LNCAP (cell line): ENCODE measurements around the gene CACNA2D4.

ENCODE experiments used
- TF ChIP-seq, protein P1 (sequence below): fragments of 450-650 bp; IDR thresholded peaks from 2 replicates; pipeline ENCODE4 v1.5.1; 2017; ENCODE audit warnings: mild to moderate bottlenecking

CACNA2D4 gene

DNA sequence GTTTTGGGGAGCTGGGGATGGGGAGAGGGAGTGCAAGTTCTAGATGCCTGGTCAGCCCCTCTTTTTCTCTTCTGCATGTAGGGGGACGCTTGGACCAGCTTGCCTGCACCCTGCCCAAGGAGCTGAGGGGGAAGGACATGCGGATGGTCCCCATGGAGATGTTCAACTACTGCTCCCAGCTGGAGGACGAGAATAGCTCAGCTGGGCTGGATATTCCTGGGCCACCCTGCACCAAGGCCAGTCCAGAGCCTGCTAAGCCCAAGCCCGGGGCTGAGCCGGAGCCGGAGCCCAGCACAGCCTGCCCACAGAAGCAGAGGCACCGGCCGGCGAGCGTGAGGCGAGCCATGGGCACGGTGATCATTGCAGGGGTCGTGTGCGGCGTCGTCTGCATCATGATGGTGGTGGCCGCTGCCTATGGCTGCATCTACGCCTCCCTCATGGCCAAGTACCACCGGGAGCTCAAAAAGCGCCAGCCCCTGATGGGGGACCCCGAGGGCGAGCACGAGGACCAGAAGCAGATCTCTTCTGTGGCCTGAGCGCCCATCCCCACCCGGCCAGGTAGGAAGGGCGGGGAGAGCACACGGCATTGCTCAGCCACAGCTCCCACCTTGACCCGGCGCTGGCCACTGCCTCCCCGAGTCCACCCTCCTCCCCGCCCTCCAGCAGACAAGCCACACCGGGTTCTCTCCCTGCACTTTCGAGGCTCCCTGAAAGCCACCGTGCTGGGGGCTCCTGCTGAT lies 84.1 kb downstream of the CACNA2D4 start:
- TF ChIP-seq, protein P1, sequence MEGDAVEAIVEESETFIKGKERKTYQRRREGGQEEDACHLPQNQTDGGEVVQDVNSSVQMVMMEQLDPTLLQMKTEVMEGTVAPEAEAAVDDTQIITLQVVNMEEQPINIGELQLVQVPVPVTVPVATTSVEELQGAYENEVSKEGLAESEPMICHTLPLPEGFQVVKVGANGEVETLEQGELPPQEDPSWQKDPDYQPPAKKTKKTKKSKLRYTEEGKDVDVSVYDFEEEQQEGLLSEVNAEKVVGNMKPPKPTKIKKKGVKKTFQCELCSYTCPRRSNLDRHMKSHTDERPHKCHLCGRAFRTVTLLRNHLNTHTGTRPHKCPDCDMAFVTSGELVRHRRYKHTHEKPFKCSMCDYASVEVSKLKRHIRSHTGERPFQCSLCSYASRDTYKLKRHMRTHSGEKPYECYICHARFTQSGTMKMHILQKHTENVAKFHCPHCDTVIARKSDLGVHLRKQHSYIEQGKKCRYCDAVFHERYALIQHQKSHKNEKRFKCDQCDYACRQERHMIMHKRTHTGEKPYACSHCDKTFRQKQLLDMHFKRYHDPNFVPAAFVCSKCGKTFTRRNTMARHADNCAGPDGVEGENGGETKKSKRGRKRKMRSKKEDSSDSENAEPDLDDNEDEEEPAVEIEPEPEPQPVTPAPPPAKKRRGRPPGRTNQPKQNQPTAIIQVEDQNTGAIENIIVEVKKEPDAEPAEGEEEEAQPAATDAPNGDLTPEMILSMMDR, result no peak

GRCh38 chr12:1833596-1834028 lies 84.8 kb downstream of the CACNA2D4 start:
- TF ChIP-seq, protein P1, result no peak

GRCh38 chr12:1832801-1833595 lies 85.5 kb downstream of the CACNA2D4 start:
- TF ChIP-seq, protein P1, result no peak

- TF ChIP-seq, protein P1, result no peak
These were observed 87.2 kb downstream of the CACNA2D4 start for GRCh38 chr12:1830981-1831963.

DNA sequence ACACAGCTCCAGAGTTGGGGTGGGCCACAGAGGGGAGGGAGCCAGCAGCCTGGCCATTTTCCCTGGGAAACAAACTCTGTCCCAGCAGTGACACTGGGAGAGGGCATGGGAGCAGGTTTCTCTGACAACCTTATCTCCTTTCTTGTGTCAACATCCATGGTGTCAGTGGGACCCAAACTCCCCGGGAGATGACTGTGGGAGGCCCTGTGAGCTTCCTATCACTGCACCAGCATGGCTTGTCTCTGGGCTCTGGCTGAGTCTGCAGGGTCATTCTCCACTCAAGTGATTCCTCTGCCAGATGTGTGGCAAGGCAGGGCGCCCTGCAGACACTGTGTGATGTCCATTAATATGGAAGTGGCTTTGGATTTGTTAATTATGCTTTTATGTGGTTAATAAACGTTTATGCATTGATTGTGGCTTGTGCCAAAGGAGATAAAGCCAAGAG lies 88.0 kb downstream of the CACNA2D4 start:
- TF ChIP-seq, protein P1, result no peak

- TF ChIP-seq, protein P1, result no peak
These were observed 89.0 kb downstream of the CACNA2D4 start for GRCh38 chr12:1829306-1829900.
